C4-2B (cell line): ENCODE data around the gene KLF2.

Source experiments
- CTCF ChIP-seq: fragments of 450-650 bp; conservative IDR thresholded peaks from 2 replicates; pipeline ENCODE4 v1.5.1; 2017; ENCODE audit warnings: mild to moderate bottlenecking
- ZFX ChIP-seq: fragments of 450-650 bp; IDR thresholded peaks from 2 replicates; pipeline ENCODE4 v1.6.1; 2017

GRCh38 chr19:16297575-16298178 lies 26.9 kb upstream of the KLF2 start:
- TF ChIP-seq CTCF (no peak), ZFX (no peak)
